T-cell (primary cell): ENCODE results near the gene S100A8. TPM values are rescaled to one million over a fixed set of nuclear protein-coding genes. Genes with fewer than 3 reads are reported as not detected.

Experiments used
- ATAC-seq, 4 experiments: fragments of 200-7000 bp in 3 of 4; fragments of 150-1000 bp in 1 of 4; cut with Tn5 transposase; replicated peaks in 1 of 4; 1 replicate in 3 of 4; 2 replicates in 1 of 4; pipeline ENCODE4 v1.10.0; 2021; ENCODE audit warnings: moderate library complexity in 3 of 4, mild to moderate bottlenecking in 2 of 4, moderate number of reproducible peaks in 1 of 4
- CTCF ChIA-PET, 2 donors: fragments of 300-600 bp; sonication (Branson Sonifier 250); formaldehyde crosslinking; loops; one replicate each; lab custom pipeline; 2022; ENCODE audit warnings: antibody characterized with exemption in 2 of 2; lab: Charles Lee
- POLR2A ChIA-PET, 2 donors: fragments of 300-600 bp; sonication (Branson Sonifier 250); formaldehyde crosslinking; loops; one replicate each; lab custom pipeline; 2022; ENCODE audit warnings: antibody characterized with exemption in 2 of 2; lab: Charles Lee
- DNase-seq, 35 experiments: peaks; one replicate each; pipeline versions ENCODE4 v3.0.0 to v3.0.0-alpha.2; 2013 to 2023
- H3K27ac ChIP-seq: one replicate; pipeline ENCODE4 v1.5.1; 2013; ENCODE audit warnings: low read length
- H3K27me3 ChIP-seq, 2 experiments: replicated peaks in 1 of 2; 1 replicate in 1 of 2; 2 replicates in 1 of 2; pipeline versions ENCODE4 v1.6.1 to v1.7.0; 2013; ENCODE audit warnings: low read length in 1 of 2, mixed read lengths in 1 of 2; ENCODE audit not compliant: control insufficient read depth in 2 of 2, insufficient read depth in 2 of 2; ENCODE audit errors: extremely low read depth in 1 of 2
- H3K36me3 ChIP-seq, 2 donors: 1 replicate in 1 of 2; 2 replicates in 1 of 2; pipeline versions ENCODE4 v1.6.1 to v1.7.0; 2013; ENCODE audit warnings: low read length in 1 of 2; ENCODE audit not compliant: control insufficient read depth in 2 of 2, insufficient read depth in 1 of 2; ENCODE audit errors: extremely low read depth in 1 of 2
- H3K4me1 ChIP-seq, 2 experiments: 1 replicate in 1 of 2; 2 replicates in 1 of 2; pipeline versions ENCODE4 v1.6.1 to v1.7.0; 2013; ENCODE audit warnings: low read length in 2 of 2, mixed read lengths in 1 of 2; ENCODE audit not compliant: insufficient read depth in 2 of 2, control insufficient read depth in 1 of 2; ENCODE audit errors: extremely low read depth in 1 of 2
- H3K4me3 ChIP-seq, 2 donors: 1 replicate in 1 of 2; 2 replicates in 1 of 2; pipeline versions ENCODE4 v1.5.1 to v1.7.0; 2013; ENCODE audit warnings: mild to moderate bottlenecking in 2 of 2, low read length in 1 of 2, moderate library complexity in 1 of 2; ENCODE audit not compliant: control insufficient read depth in 1 of 2; ENCODE audit errors: extremely low read depth in 1 of 2
- H3K9me3 ChIP-seq: 2 replicates; pipeline ENCODE4 v1.7.0; 2013
- H3K27ac Mint-ChIP-seq, 2 donors: one replicate each; pipeline ENCODE4 v1.8.0; 2020 to 2021; ENCODE audit warnings: mild to moderate bottlenecking in 2 of 2, mixed read lengths in 2 of 2
- H3K27me3 Mint-ChIP-seq, 2 donors: one replicate each; pipeline ENCODE4 v1.8.0; 2021 to 2022; ENCODE audit warnings: mixed read lengths in 2 of 2
- H3K36me3 Mint-ChIP-seq: one replicate; pipeline ENCODE4 v1.8.0; 2021; ENCODE audit warnings: mixed read lengths
- H3K4me1 Mint-ChIP-seq, 3 donors: one replicate each; pipeline ENCODE4 v1.8.0; 2020 to 2022; ENCODE audit warnings: mixed read lengths in 3 of 3, mild to moderate bottlenecking in 1 of 3
- H3K4me3 Mint-ChIP-seq, 3 donors: one replicate each; pipeline ENCODE4 v1.8.0; 2020 to 2022; ENCODE audit warnings: mild to moderate bottlenecking in 3 of 3, mixed read lengths in 3 of 3, moderate library complexity in 3 of 3
- H3K9me3 Mint-ChIP-seq, 3 donors: one replicate each; pipeline ENCODE4 v1.8.0; 2020 to 2022; ENCODE audit warnings: mixed read lengths in 3 of 3
- whole genome bisulfite sequencing: methylation state at CpG from one replicate; pipeline ENCODE4 v1.1.5; 2013; ENCODE audit warnings: missing lambda C conversion rate; ENCODE audit not compliant: insufficient coverage; 5-methylcytosine and 5-hydroxymethylcytosine counted together
- total RNA-seq, 35 experiments: library from RNA in 6 of 35; stranded (reverse) in 6 of 35; fragments of 120-200 nt in 1 of 35; gene quantifications; one replicate each; pipeline versions ENCODE4 v1.2.1 to v1.2.4 and lab custom pipeline; 2013 to 2026

The S100A8 gene
- total RNA-seq, 5 donors from 2014 or later (not counting 1 experiment from before 2014, with no cell fraction given), result 1.1 to 3.8 TPM; not detected in 3

GRCh38 chr1:153400244-153400643 is 9.4 kb upstream of the S100A8 start:
- no peak overlapping the region for H3K27ac Mint-ChIP-seq
- H3K4me1 Mint-ChIP-seq, result peaks cover 2 to 5% (median 4%) of the 10 kb centered on the region in 3 donors
- WGBS, result 61% methylated on average over 2 of the region's 5 CpGs
- no peaks in the 10 kb centered on the region for H3K9me3 Mint-ChIP-seq
- no peaks in the 10 kb centered on the region for H3K9me3 ChIP-seq
- DNase-seq (no peak), ATAC-seq (peak in 1 of 4 experiments; percentile 40)
- H3K36me3 ChIP-seq, result no peaks in the 10 kb centered on the region
- POLR2A ChIA-PET, result no interaction called here
- H3K36me3 Mint-ChIP-seq, result no peaks in the 10 kb centered on the region
- H3K27ac ChIP-seq, result no peak overlapping the region
- peaks cover 0 to 37% of the 10 kb centered on the region in 2 experiments for H3K27me3 ChIP-seq
- H3K4me3 Mint-ChIP-seq, result no peak overlapping the region
- no peak overlapping the region for H3K4me3 ChIP-seq
- CTCF ChIA-PET, result interaction anchor here in 1 of 2 donors (0.5 kb wide), 1 partner anchor 484 kb away, joined by 3 read pairs; no protein-coding TSS in a partner anchor
- H3K4me1 ChIP-seq, result no peaks in the 10 kb centered on the region
- peaks cover 22 to 28% of the 10 kb centered on the region in 2 donors for H3K27me3 Mint-ChIP-seq

- ATAC-seq, result no peak
- POLR2A ChIA-PET, result interaction anchor here in 1 of 2 donors (0.5 kb wide), 1 partner anchor 51 kb away, joined by 4 read pairs; no protein-coding TSS in a partner anchor
- peaks cover under 1 to 1% (median under 1%) of the 10 kb centered on the region in 3 donors for H3K4me1 Mint-ChIP-seq
- Histone ChIP-seq H3K9me3 (no peaks in the 10 kb centered on the region), H3K27ac (no peak overlapping the region), H3K27me3 (peaks cover 0 to 39% of the 10 kb centered on the region in 2 experiments), H3K36me3 (no peaks in the 10 kb centered on the region), H3K4me3 (no peak overlapping the region), H3K4me1 (no peaks in the 10 kb centered on the region)
- H3K27ac Mint-ChIP-seq, result no peak overlapping the region
- peaks cover 24 to 34% of the 10 kb centered on the region in 2 donors for H3K27me3 Mint-ChIP-seq
- no peaks in the 10 kb centered on the region for H3K36me3 Mint-ChIP-seq
- no peaks in the 10 kb centered on the region for H3K9me3 Mint-ChIP-seq
- DNase-seq, result no peak
- H3K4me3 Mint-ChIP-seq, result no peak overlapping the region
- WGBS, result 89% methylated on average over 5 of the region's 7 CpGs
- CTCF ChIA-PET, result interaction anchor here in 1 of 2 donors (0.5 kb wide), 1 partner anchor 484 kb away, joined by 3 read pairs; no protein-coding TSS in a partner anchor
Measured at GRCh38 chr1:153399401-153400055, 8.7 kb upstream of the S100A8 start.

- Histone ChIP-seq H3K9me3 (no peaks in the 10 kb centered on the region), H3K4me1 (no peaks in the 10 kb centered on the region), H3K36me3 (no peaks in the 10 kb centered on the region), H3K27ac (no peak overlapping the region), H3K27me3 (peaks cover 0 to 48% of the 10 kb centered on the region in 2 experiments), H3K4me3 (no peak overlapping the region)
- Mint-ChIP-seq H3K4me3 (no peak overlapping the region), H3K36me3 (no peaks in the 10 kb centered on the region), H3K27ac (no peak overlapping the region), H3K27me3 (peaks cover 26 to 39% of the 10 kb centered on the region in 2 donors), H3K9me3 (no peaks in the 10 kb centered on the region), H3K4me1 (no peaks in the 10 kb centered on the region)
- ATAC-seq, result no peak
- DNase-seq, result no peak
- ChIA-PET POLR2A (no interaction called here), CTCF (interaction anchor here in 1 of 2 donors (0.9 kb wide), 1 partner anchor 61 kb away, joined by 3 read pairs; no protein-coding TSS in a partner anchor)
- 86% methylated on average over 2 of the region's 6 CpGs for WGBS
Measured at GRCh38 chr1:153397924-153398651, 7.2 kb upstream of the S100A8 start.

- ChIA-PET POLR2A (no interaction called here), CTCF (interaction anchor here in 1 of 2 donors (0.9 kb wide), 1 partner anchor 60 kb away, joined by 3 read pairs; no protein-coding TSS in a partner anchor)
- DNase-seq (no peak), ATAC-seq (no peak)
- H3K27me3 Mint-ChIP-seq, result peaks cover 28 to 39% of the 10 kb centered on the region in 2 donors
- no peaks in the 10 kb centered on the region for H3K36me3 ChIP-seq
- H3K27me3 ChIP-seq, result peaks cover 0 to 47% of the 10 kb centered on the region in 2 experiments
- H3K4me3 ChIP-seq, result no peak overlapping the region
- H3K4me1 ChIP-seq, result no peaks in the 10 kb centered on the region
- H3K36me3 Mint-ChIP-seq, result no peaks in the 10 kb centered on the region
- H3K4me1 Mint-ChIP-seq, result no peaks in the 10 kb centered on the region
- no peaks in the 10 kb centered on the region for H3K9me3 Mint-ChIP-seq
- WGBS, result 85% methylated on average over 9 of the region's 19 CpGs
- no peaks in the 10 kb centered on the region for H3K9me3 ChIP-seq
- no peak overlapping the region for H3K4me3 Mint-ChIP-seq
- H3K27ac Mint-ChIP-seq, result no peak overlapping the region
- no peak overlapping the region for H3K27ac ChIP-seq
Measured at GRCh38 chr1:153397051-153397923, 6.4 kb upstream of the S100A8 start.

- WGBS, result 70% methylated on average over 6 of the region's 6 CpGs
- H3K4me1 ChIP-seq, result no peaks in the 10 kb centered on the region
- Mint-ChIP-seq H3K36me3 (no peaks in the 10 kb centered on the region), H3K9me3 (no peaks in the 10 kb centered on the region), H3K27me3 (peaks cover 28 to 43% of the 10 kb centered on the region in 2 donors), H3K4me1 (no peaks in the 10 kb centered on the region), H3K4me3 (no peak overlapping the region), H3K27ac (no peak overlapping the region)
- POLR2A ChIA-PET, result interaction anchor here in 1 of 2 donors (0.6 kb wide), 1 partner anchor 690 kb away, joined by 4 read pairs; no protein-coding TSS in a partner anchor
- DNase-seq (no peak), ATAC-seq (no peak)
- H3K36me3 ChIP-seq, result no peaks in the 10 kb centered on the region
- peaks cover 0 to 48% of the 10 kb centered on the region in 2 experiments for H3K27me3 ChIP-seq
- no peak overlapping the region for H3K4me3 ChIP-seq
- CTCF ChIA-PET, result no interaction called here
- no peaks in the 10 kb centered on the region for H3K9me3 ChIP-seq
- no peak overlapping the region for H3K27ac ChIP-seq
Measured at GRCh38 chr1:153396461-153396860, 5.6 kb upstream of the S100A8 start.
